GM12801 (cell line): Measurements from ENCODE around the gene CDHR4.

Source experiments
- CTCF ChIP-seq: IDR thresholded peaks from one replicate; pipeline ENCODE4 v1.5.1; 2011; ENCODE audit warnings: control low read depth; ENCODE audit not compliant: insufficient read length; ENCODE audit errors: extremely low read depth

CDHR4 gene

DNA sequence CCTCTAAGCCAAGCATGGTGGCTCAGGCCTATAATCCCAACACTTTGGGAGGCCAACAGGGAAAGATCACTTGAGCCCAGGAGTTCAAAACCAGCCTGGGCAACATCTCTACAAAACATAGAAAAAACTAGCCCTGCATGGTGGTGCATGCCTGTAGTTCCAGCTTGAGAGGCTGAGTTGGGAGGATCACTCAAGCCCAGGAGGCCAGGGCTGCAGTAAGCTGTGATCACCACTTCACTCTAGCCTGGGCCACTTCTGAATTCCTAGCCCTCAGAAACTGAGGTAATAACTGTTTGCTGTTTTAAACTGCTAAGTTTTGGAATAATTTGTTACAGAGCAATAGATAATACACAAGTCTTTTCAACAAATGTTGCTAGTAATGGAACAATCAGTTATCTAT, 29.7 kb downstream of the CDHR4 start:
- TF ChIP-seq CTCF = no peak

DNA sequence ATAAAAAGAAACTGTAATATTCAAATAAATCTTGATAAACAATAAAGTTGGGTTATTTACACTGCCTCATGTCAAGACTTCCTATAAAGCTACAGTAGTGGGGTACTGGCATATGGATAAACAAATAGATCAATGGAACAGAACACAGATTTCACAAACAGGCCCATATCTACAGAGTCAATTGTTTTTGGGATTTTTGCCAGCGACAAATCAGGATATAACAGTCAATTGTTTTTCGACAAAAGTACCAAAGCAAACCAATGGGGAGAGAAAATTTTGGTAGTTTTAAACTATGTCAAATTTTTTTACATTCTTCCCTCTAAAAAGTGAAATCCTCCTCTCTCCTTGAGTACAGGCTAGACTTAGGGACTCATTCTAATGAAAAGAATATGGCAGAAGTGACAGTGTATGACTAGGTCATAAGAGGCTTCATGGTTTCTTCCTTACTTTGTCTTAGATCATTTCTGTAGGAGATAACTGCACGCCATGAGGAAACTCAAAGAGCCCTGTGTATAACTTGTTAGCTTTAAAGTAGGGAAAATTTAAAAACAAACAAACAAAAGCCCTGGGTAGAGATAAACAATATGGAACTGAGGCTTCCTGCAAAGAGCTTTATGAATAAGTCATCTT, 30.3 kb downstream of the CDHR4 start:
- no peak for TF ChIP-seq CTCF

GRCh38 chr3:49763981-49764380, 35.7 kb downstream of the CDHR4 start:
- TF ChIP-seq CTCF = no peak

- TF ChIP-seq CTCF = no peak
Measured at GRCh38 chr3:49761661-49762060, 38.0 kb downstream of the CDHR4 start.

- no peak for TF ChIP-seq CTCF
Measured at GRCh38 chr3:49759226-49759625, 40.4 kb downstream of the CDHR4 start.

DNA sequence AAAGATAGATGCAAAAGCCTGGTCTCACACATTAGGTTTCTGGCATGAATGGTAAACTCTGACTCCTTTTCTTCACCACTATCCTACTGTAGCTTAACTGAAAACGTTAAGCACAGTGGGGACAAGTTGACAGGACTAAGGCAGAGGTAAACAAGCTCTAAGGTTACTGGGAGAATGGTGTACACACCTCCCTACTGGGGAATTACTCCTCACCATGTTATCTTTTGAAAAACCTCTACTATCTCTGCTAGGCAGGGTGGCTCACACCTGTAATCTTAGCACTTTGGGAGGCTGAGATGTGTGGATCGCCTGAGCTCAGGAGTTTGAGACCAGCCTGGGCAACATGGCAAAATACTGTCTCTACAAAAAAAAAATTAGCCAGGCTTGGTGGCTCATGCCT, 42.5 kb downstream of the CDHR4 start:
- TF ChIP-seq CTCF = no peak

GRCh38 chr3:49756036-49756435, 43.6 kb downstream of the CDHR4 start:
- TF ChIP-seq CTCF = no peak

DNA sequence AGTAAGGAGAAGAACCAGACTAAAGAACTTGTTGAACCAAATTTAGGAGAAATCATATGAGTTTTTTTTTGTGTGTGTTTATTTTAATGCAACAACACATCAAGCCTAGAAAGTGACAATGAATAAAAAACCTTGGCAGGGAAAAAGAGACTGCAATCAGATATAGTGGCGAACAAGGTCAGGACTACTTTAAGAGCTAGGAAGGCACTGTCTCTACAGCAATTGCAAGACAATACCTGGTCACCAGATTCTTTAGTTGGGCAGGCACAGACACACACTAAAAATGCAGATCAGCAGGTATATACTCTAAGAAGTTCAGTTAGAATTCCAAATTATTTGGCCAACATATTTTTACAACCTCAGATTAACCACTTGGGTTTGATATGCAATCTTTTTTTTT, 45.1 kb downstream of the CDHR4 start:
- TF ChIP-seq CTCF = no peak
